Hematopoietic multipotent progenitor cell treated with erythropoietin and hydrocortisone succinate and interleukin-3 and kit ligand, for 15 days (in vitro differentiated cells): ENCODE data around the gene PACRG.

Experiments
- DNase-seq: peaks from one replicate; pipeline ENCODE4 v3.0.0-alpha.2; 2015; ENCODE audit warnings: low spot score

Gene PACRG

GRCh38 chr6:162785632-162786242 lies 58.0 kb downstream of the PACRG start:
- DNase-seq, result no peak

- DNase-seq, result no peak
Observed at GRCh38 chr6:162798546-162799266, 70.9 kb downstream of the PACRG start.

GRCh38 chr6:162814426-162814973 lies 86.7 kb downstream of the PACRG start:
- no peak for DNase-seq

GRCh38 chr6:162817196-162817595 lies 89.4 kb downstream of the PACRG start:
- no peak for DNase-seq

GRCh38 chr6:162819284-162819683 lies 91.5 kb downstream of the PACRG start:
- no peak for DNase-seq

GRCh38 chr6:162821102-162821501 lies 93.3 kb downstream of the PACRG start:
- DNase-seq, result no peak

- DNase-seq, result no peak
Observed at GRCh38 chr6:162825597-162825996, 97.8 kb downstream of the PACRG start.

- DNase-seq, result no peak
Observed at GRCh38 chr6:162829013-162829742, 101.4 kb downstream of the PACRG start.

- no peak for DNase-seq
Observed at GRCh38 chr6:162833776-162834175, 106.0 kb downstream of the PACRG start.

GRCh38 chr6:162845972-162846371 lies 118.2 kb downstream of the PACRG start:
- no peak for DNase-seq

- no peak for DNase-seq
Observed at GRCh38 chr6:162846723-162847122, 118.9 kb downstream of the PACRG start.

- no peak for DNase-seq
Observed at GRCh38 chr6:162849269-162849668, 121.5 kb downstream of the PACRG start.

GRCh38 chr6:162852192-162852591 lies 124.4 kb downstream of the PACRG start:
- no peak for DNase-seq

GRCh38 chr6:162852840-162853577 lies 125.2 kb downstream of the PACRG start:
- no peak for DNase-seq

- DNase-seq, result no peak
Observed at GRCh38 chr6:162854228-162854627, 126.5 kb downstream of the PACRG start.

- DNase-seq, result no peak
Observed at GRCh38 chr6:162854734-162855191, 127.0 kb downstream of the PACRG start.

- DNase-seq, result no peak
Observed at GRCh38 chr6:162856885-162857284, 129.1 kb downstream of the PACRG start.

- no peak for DNase-seq
Observed at GRCh38 chr6:162857326-162857725, 129.6 kb downstream of the PACRG start.

- no peak for DNase-seq
Observed at GRCh38 chr6:162862462-162862861, 134.7 kb downstream of the PACRG start.

GRCh38 chr6:162862941-162863340 lies 135.2 kb downstream of the PACRG start:
- DNase-seq, result no peak

- no peak for DNase-seq
Observed at GRCh38 chr6:162863821-162864220, 136.0 kb downstream of the PACRG start.

GRCh38 chr6:162864911-162865310 lies 137.1 kb downstream of the PACRG start:
- no peak for DNase-seq
